ENCODE data around the gene KLK8.

KLK8 gene

DNA sequence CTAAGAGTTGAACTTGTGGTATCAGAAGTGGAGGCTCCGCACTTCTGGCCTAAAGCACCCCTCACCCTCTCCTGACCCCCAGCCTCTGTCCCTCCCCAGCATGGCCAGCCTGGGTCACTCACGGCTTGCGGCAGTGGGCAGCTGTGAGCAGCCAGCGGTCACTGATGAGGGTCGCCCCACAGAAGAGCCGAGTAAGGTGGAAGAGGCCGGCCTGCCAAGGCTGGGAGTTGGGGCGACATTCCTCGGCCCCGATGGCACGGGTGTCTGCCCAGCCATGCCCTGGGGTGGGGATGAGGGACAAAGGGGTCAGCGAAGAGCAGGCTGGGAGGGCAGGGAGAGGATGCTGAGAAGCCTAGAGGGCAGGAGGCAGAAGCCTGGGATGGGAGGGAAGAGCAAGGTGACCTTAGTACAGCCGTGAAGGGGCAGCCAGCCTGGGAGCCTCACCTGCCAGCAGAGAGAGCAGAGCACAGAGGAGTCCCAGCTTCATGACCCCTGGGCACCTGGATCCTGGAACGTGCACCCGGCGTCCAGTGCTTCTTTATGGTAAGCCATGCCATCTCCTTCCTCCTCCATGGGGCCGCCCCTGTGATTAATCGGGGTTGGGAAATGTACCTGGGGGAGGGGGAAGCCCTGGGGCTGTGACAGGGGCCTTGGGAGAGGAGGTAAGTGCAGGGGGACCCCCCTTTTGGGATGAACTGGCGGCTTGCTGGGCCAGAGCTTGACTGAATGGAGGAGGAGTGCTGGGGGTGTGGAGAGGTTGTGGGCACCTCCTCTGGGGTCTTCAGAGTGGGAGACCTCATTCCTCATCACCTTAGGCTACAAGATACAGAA, 7.9 kb upstream of the KLK8 start (continued):
- TF ChIP-seq, protein P1, sequence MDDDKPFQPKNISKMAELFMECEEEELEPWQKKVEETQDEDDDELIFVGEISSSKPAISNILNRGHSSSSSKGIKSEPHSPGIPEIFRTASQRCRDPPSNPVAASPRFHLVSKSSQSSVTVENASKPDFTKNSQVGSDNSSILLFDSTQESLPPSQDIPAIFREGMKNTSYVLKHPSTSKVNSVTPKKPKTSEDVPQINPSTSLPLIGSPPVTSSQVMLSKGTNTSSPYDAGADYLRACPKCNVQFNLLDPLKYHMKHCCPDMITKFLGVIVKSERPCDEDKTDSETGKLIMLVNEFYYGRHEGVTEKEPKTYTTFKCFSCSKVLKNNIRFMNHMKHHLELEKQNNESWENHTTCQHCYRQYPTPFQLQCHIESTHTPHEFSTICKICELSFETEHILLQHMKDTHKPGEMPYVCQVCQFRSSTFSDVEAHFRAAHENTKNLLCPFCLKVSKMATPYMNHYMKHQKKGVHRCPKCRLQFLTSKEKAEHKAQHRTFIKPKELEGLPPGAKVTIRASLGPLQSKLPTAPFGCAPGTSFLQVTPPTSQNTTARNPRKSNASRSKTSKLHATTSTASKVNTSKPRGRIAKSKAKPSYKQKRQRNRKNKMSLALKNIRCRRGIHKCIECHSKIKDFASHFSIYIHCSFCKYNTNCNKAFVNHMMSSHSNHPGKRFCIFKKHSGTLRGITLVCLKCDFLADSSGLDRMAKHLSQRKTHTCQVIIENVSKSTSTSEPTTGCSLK (tag by site-specific recombination; IDR thresholded peaks at IDR 0.05): no peak
- TF ChIP-seq BCL11A (tag by site-specific recombination; IDR thresholded peaks at IDR 0.05; ENCODE audit: low read depth) (no peak), BCL11B (tag by site-specific recombination; IDR thresholded peaks at IDR 0.05; ENCODE audit: low read depth) (no peak), OSR2 (tag by site-specific recombination; IDR thresholded peaks at IDR 0.05) (no peak), ZNF548 (tag by site-specific recombination; IDR thresholded peaks at IDR 0.05) (no peak), ZNF184 (tag by site-specific recombination; IDR thresholded peaks at IDR 0.05) (no peak), KLF8 (tag by site-specific recombination; IDR thresholded peaks at IDR 0.05) (no peak), ZNF221 (tag by site-specific recombination; IDR thresholded peaks at IDR 0.05; ENCODE audit: borderline replicate concordance) (no peak)
- TF ChIP-seq, protein P2, sequence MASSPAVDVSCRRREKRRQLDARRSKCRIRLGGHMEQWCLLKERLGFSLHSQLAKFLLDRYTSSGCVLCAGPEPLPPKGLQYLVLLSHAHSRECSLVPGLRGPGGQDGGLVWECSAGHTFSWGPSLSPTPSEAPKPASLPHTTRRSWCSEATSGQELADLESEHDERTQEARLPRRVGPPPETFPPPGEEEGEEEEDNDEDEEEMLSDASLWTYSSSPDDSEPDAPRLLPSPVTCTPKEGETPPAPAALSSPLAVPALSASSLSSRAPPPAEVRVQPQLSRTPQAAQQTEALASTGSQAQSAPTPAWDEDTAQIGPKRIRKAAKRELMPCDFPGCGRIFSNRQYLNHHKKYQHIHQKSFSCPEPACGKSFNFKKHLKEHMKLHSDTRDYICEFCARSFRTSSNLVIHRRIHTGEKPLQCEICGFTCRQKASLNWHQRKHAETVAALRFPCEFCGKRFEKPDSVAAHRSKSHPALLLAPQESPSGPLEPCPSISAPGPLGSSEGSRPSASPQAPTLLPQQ (tag by site-specific recombination; IDR thresholded peaks at IDR 0.05): no peak
- TF ChIP-seq, protein P3, sequence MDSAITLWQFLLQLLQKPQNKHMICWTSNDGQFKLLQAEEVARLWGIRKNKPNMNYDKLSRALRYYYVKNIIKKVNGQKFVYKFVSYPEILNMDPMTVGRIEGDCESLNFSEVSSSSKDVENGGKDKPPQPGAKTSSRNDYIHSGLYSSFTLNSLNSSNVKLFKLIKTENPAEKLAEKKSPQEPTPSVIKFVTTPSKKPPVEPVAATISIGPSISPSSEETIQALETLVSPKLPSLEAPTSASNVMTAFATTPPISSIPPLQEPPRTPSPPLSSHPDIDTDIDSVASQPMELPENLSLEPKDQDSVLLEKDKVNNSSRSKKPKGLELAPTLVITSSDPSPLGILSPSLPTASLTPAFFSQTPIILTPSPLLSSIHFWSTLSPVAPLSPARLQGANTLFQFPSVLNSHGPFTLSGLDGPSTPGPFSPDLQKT (IDR thresholded peaks at IDR 0.05; ENCODE audit: borderline replicate concordance, low read depth, low read length): no peak

DNA sequence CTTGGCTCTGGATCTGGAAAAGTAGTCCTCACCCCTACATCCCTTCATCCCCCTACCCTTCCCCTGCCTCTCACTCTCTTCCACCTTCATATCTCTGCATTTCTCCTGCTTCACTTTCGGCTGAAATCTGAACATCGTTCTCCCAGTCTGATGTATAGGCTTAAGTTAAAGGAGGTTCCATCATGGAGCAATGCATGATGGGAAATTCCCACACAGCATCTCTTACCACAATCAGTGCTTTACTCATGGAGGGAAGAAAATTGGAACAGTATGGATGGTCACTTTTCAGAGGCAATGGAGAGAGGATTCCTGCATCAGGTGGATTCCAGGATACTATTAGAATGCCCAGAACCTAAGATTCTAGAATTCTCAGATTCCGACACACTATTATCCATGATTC, 6.1 kb upstream of the KLK8 start:
- Histone ChIP-seq H3K9me3 (ENCODE audit: control insufficient read depth, insufficient read depth, low read depth, low read length) (no peaks in the 10 kb centered on the region), H3K36me3 (ENCODE audit: control insufficient read depth in 2 of 2, insufficient read depth in 1 of 2, low read length in 2 of 2) (no peaks in the 10 kb centered on the region), H3K4me1 (ENCODE audit: control insufficient read depth, insufficient read depth, low read length) (no peaks in the 10 kb centered on the region), H3K27ac (ENCODE audit: extremely low read depth, low read depth, low read length) (no peak overlapping the region), H3K4me3 (ENCODE audit: low read depth, low read length) (no peak overlapping the region)
- POLR2A ChIA-PET: no interaction called here
- TF ChIP-seq KLF7 (tag by site-specific recombination; IDR thresholded peaks at IDR 0.05; ENCODE audit: borderline replicate concordance) (no peak), ZNF76 (tag by site-specific recombination; IDR thresholded peaks at IDR 0.05; ENCODE audit: borderline replicate concordance, low read depth) (peak; percentile 48; the same call in 1 of the 2 replicates), ZNF133 (tag by site-specific recombination; IDR thresholded peaks at IDR 0.05) (no peak), ZNF600 (tag by site-specific recombination; IDR thresholded peaks at IDR 0.05) (0 out of 2 replicates have a peak, but pooled peaks have one; percentile 16), PRDM1 (tag by site-specific recombination; IDR thresholded peaks at IDR 0.05) (peak; percentile 65)
- CTCF ChIA-PET: interaction anchor here (0.9 kb wide), 1 partner anchor 9 kb away, joined by 3 read pairs; no protein-coding TSS in a partner anchor

DNA sequence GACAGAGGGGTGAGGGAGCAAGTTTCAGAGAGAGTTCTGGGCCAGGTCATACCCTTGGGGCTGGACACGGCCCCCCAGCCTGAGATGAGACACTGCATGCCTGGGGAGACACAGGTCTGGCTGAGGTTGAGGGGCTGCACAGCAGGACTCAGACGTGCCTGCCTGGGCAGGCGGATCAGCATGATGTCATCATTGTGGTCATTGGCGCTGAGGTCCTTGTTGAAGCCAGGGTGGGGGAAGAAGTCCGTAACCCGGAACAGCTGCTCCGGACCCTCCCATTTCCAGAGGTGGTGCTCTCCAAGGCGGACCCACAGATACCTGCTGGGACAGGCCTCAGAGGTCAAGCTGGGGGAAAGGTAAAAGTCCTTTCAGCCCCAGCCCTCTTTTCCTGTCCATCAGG, 5.0 kb upstream of the KLK8 start:
- no peaks in the 10 kb centered on the region for H3K4me1 ChIP-seq (ENCODE audit: control insufficient read depth, insufficient read depth, low read length)
- ChIA-PET CTCF (no interaction called here), POLR2A (no interaction called here)
- H3K36me3 ChIP-seq (ENCODE audit: control insufficient read depth in 2 of 2, insufficient read depth in 1 of 2, low read length in 2 of 2): no peaks in the 10 kb centered on the region
- no peaks in the 10 kb centered on the region for H3K9me3 ChIP-seq (ENCODE audit: control insufficient read depth, insufficient read depth, low read depth, low read length)
- H3K27ac ChIP-seq (ENCODE audit: extremely low read depth, low read depth, low read length): no peak overlapping the region
- no peak overlapping the region for H3K4me3 ChIP-seq (ENCODE audit: low read depth, low read length)
- TF ChIP-seq ZNF629 (tag by site-specific recombination; IDR thresholded peaks at IDR 0.05) (peak; percentile 75), ZNF341 (tag by site-specific recombination; IDR thresholded peaks at IDR 0.05; ENCODE audit: low read depth) (peak; percentile 58; the same call in 1 of the 2 replicates), ZIC2 (tag by site-specific recombination; IDR thresholded peaks at IDR 0.05) (peak; percentile 71), ZSCAN18 (tag by site-specific recombination; IDR thresholded peaks at IDR 0.05) (no peak), ZNF600 (tag by site-specific recombination; IDR thresholded peaks at IDR 0.05) (peak; percentile 42; the same call in 1 of the 2 replicates), ZNF548 (tag by site-specific recombination; IDR thresholded peaks at IDR 0.05) (no peak), ZNF658 (tag by site-specific recombination; IDR thresholded peaks at IDR 0.05) (no peak)
- TF ChIP-seq, protein P4, sequence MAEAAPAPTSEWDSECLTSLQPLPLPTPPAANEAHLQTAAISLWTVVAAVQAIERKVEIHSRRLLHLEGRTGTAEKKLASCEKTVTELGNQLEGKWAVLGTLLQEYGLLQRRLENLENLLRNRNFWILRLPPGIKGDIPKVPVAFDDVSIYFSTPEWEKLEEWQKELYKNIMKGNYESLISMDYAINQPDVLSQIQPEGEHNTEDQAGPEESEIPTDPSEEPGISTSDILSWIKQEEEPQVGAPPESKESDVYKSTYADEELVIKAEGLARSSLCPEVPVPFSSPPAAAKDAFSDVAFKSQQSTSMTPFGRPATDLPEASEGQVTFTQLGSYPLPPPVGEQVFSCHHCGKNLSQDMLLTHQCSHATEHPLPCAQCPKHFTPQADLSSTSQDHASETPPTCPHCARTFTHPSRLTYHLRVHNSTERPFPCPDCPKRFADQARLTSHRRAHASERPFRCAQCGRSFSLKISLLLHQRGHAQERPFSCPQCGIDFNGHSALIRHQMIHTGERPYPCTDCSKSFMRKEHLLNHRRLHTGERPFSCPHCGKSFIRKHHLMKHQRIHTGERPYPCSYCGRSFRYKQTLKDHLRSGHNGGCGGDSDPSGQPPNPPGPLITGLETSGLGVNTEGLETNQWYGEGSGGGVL (tag by site-specific recombination; IDR thresholded peaks at IDR 0.05): 0 out of 2 replicates have a peak, but pooled peaks have one; percentile 10
- TF ChIP-seq, protein P5, sequence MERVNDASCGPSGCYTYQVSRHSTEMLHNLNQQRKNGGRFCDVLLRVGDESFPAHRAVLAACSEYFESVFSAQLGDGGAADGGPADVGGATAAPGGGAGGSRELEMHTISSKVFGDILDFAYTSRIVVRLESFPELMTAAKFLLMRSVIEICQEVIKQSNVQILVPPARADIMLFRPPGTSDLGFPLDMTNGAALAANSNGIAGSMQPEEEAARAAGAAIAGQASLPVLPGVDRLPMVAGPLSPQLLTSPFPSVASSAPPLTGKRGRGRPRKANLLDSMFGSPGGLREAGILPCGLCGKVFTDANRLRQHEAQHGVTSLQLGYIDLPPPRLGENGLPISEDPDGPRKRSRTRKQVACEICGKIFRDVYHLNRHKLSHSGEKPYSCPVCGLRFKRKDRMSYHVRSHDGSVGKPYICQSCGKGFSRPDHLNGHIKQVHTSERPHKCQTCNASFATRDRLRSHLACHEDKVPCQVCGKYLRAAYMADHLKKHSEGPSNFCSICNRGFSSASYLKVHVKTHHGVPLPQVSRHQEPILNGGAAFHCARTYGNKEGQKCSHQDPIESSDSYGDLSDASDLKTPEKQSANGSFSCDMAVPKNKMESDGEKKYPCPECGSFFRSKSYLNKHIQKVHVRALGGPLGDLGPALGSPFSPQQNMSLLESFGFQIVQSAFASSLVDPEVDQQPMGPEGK (tag by site-specific recombination; IDR thresholded peaks at IDR 0.05): peak; percentile 45

Data from HEK293 (cell line).